Skeletal muscle tissue (tissue), 4 donors: ENCODE results near the gene BAIAP3. TPM values are rescaled to one million over a fixed set of nuclear protein-coding genes. Genes with fewer than 3 reads are reported as not detected.

Source experiments
- H3K27ac ChIP-seq: one replicate; pipeline ENCODE4 v1.7.0; 2013; ENCODE audit warnings: mild to moderate bottlenecking, low read depth, low read length, inconsistent platforms
- H3K27me3 ChIP-seq, 3 donors: one replicate each; pipeline ENCODE4 v1.7.0; 2013; ENCODE audit warnings: low read length in 3 of 3; ENCODE audit not compliant: control insufficient read depth in 3 of 3, insufficient read depth in 3 of 3
- H3K36me3 ChIP-seq, 3 donors: one replicate each; pipeline ENCODE4 v1.7.0; 2013; ENCODE audit warnings: low read length in 3 of 3; ENCODE audit not compliant: control insufficient read depth in 3 of 3, insufficient read depth in 3 of 3
- H3K4me1 ChIP-seq, 3 donors: one replicate each; pipeline ENCODE4 v1.7.0; 2013; ENCODE audit warnings: low read length in 3 of 3, mild to moderate bottlenecking in 3 of 3; ENCODE audit not compliant: control insufficient read depth in 3 of 3, insufficient read depth in 3 of 3
- H3K4me3 ChIP-seq, 3 donors: one replicate each; pipeline ENCODE4 v1.7.0; 2013; ENCODE audit warnings: low read length in 3 of 3
- H3K9ac ChIP-seq, 3 donors: one replicate each; pipeline ENCODE4 v1.7.0; 2013; ENCODE audit warnings: low read length in 3 of 3, mild to moderate bottlenecking in 3 of 3, moderate library complexity in 2 of 3, low read depth in 1 of 3
- H3K9me3 ChIP-seq, 3 donors: one replicate each; pipeline ENCODE4 v1.7.0; 2013; ENCODE audit warnings: low read length in 3 of 3; ENCODE audit not compliant: control insufficient read depth in 3 of 3
- total RNA-seq: library from RNA; depleted of rRNA; stranded (reverse); fragments of >200 nt; gene quantifications from one replicate; pipeline ENCODE4 v1.2.3, GENCODE V29; 2014
- donor health status: Osteomylitis.

BAIAP3 gene
- total RNA-seq, 1 donor from 2014 or later = 1.0 TPM

- Histone ChIP-seq H3K4me1 (peaks cover 5 to 23% (median 13%) of the 10 kb centered on the region in 3 donors), H3K4me3 (no peak overlapping the region), H3K36me3 (peaks cover 13 to 21% (median 20%) of the 10 kb centered on the region in 3 donors), H3K9ac (no peak overlapping the region), H3K9me3 (no peaks in the 10 kb centered on the region), H3K27ac (no peak overlapping the region), H3K27me3 (no peaks in the 10 kb centered on the region)
Measured at GRCh38 chr16:1345087-1345486, 11.6 kb downstream of the BAIAP3 start.

GRCh38 chr16:1345651-1346421, 12.4 kb downstream of the BAIAP3 start:
- Histone ChIP-seq H3K9ac (no peak overlapping the region), H3K9me3 (no peaks in the 10 kb centered on the region), H3K4me1 (peaks cover 12 to 30% (median 21%) of the 10 kb centered on the region in 3 donors), H3K4me3 (no peak overlapping the region), H3K27ac (no peak overlapping the region), H3K36me3 (peaks cover 17 to 25% (median 21%) of the 10 kb centered on the region in 3 donors), H3K27me3 (no peaks in the 10 kb centered on the region)

DNA sequence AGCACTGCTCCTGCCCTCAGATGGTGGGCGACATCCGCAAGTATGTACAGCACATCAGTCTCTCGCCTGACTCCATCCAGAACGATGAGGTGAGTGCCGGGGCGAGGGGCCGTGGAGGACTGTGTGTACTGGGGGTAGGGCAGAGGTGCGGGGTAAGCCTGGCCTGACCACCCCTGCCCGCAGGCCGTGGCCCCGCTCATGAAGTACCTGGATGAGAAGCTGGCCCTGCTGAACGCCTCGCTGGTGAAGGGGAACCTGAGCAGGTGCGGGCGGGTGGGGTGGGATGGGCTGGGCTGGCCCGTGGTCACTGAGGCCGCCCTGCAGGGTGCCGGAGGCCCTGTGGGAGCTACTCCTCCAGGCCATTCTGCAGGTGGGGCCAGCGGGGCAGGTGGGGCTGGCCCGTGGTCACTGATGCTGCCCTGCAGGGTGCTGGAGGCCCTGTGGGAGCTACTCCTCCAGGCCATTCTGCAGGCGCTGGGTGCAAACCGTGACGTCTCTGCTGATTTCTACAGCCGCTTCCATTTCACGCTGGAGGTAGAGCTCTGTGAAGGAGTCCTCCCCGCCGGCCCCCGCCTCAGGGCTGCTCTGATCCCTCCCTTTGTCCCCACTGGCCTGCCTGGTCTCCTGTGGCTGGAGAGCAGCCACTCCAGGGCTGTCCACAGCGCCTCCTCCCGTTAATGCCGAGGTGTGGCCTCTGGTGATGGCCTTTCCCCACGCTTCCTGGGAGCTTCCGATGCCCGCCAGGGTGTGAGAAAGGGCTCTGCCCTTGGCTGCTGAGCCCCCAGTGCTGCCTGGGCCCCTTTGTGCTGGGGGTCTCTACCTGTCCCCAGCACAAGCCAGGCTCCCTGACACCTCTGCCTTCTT, 13.2 kb downstream of the BAIAP3 start:
- peaks cover 17 to 36% (median 26%) of the 10 kb centered on the region in 3 donors for H3K4me1 ChIP-seq
- H3K27ac ChIP-seq = no peak overlapping the region

GRCh38 chr16:1347286-1347855, 13.9 kb downstream of the BAIAP3 start:
- Histone ChIP-seq H3K9ac (no peak overlapping the region), H3K27me3 (no peaks in the 10 kb centered on the region), H3K9me3 (no peaks in the 10 kb centered on the region), H3K4me3 (no peak overlapping the region), H3K36me3 (peaks cover 17 to 27% (median 21%) of the 10 kb centered on the region in 3 donors), H3K27ac (no peak overlapping the region), H3K4me1 (peaks cover 20 to 36% (median 24%) of the 10 kb centered on the region in 3 donors)

More for the DNA sequence above, 13.2 kb downstream of the BAIAP3 start:
- no peak overlapping the region for H3K9ac ChIP-seq
- no peaks in the 10 kb centered on the region for H3K27me3 ChIP-seq
- no peak overlapping the region for H3K4me3 ChIP-seq
- no peaks in the 10 kb centered on the region for H3K9me3 ChIP-seq
- H3K36me3 ChIP-seq = peaks cover 17 to 27% (median 21%) of the 10 kb centered on the region in 3 donors

- Histone ChIP-seq H3K27ac (no peak overlapping the region), H3K4me3 (no peak overlapping the region), H3K27me3 (no peaks in the 10 kb centered on the region), H3K36me3 (peaks cover 17 to 27% (median 21%) of the 10 kb centered on the region in 3 donors), H3K4me1 (peaks cover 25 to 37% (median 26%) of the 10 kb centered on the region in 3 donors), H3K9ac (no peak overlapping the region), H3K9me3 (no peaks in the 10 kb centered on the region)
Measured at GRCh38 chr16:1347962-1348361, 14.5 kb downstream of the BAIAP3 start.

DNA sequence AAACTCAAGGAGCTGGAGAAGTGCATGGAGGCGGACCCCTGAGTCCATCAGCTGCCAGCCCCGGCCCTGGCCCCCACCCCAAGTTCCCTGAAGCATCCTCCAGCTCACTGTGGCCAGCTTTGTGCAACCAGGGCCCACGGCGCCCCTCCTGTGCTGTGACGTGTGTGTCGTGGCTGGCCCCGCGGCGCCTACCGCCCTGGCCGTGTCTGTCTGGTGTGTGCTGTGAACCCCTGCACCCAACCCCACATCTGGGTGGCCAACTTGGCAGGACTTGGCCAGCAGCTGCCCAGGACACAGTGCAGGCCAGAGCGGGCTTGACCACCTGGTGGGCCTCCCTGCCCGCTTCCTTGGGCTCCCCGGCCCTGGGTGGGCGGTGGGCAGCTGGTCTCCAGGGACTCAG, 15.0 kb downstream of the BAIAP3 start:
- H3K4me1 ChIP-seq = peaks cover 29 to 37% (median 30%) of the 10 kb centered on the region in 3 donors
- H3K9ac ChIP-seq = no peak overlapping the region
- H3K27ac ChIP-seq = no peak overlapping the region
- no peaks in the 10 kb centered on the region for H3K9me3 ChIP-seq
- peaks cover 17 to 27% (median 21%) of the 10 kb centered on the region in 3 donors for H3K36me3 ChIP-seq
- H3K27me3 ChIP-seq = no peaks in the 10 kb centered on the region
- H3K4me3 ChIP-seq = no peak overlapping the region

DNA sequence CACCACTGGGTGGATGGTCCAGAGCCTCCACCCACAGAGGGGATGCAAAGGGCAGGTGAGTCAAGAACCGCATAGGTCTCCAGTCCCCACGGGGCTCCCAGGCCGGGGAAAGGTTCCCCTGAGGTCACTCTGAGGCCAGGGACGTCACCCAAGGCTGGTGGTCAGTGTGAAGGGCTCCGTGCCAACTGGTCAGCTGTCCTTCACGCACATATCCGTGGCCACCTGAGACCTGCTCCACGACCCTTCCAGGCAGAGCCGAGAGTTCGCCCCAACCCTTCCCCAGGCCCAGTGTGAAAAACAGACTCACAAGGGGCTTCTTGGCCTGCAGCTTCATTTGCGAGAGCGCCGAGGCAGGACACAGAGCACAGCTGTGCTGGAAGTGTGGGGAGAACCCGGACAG, 15.5 kb downstream of the BAIAP3 start:
- Histone ChIP-seq H3K27me3 (no peaks in the 10 kb centered on the region), H3K9ac (no peak overlapping the region), H3K4me1 (peaks cover 28 to 37% (median 30%) of the 10 kb centered on the region in 3 donors), H3K9me3 (no peaks in the 10 kb centered on the region), H3K4me3 (no peak overlapping the region), H3K36me3 (peaks cover 17 to 27% (median 21%) of the 10 kb centered on the region in 3 donors), H3K27ac (no peak overlapping the region)

DNA sequence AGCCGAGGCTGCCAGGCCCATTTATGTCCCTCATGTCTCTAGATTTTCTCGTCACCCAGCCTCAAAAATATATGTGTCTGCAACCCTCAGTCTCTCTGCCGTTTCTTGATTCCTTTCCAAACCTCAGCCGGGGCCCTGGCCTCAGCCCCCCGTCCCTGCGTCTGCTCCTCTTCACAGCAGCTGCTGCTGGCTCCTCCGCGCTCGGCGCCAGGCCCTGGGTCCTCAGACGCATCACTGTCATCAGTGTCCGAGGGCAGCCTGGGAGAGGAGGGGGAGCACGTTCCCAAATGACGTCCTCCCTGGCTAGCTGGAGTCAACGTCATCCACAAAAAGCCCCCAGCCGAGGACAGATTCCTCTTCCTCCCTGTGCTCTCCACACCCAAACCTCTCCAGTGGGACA, 15.9 kb downstream of the BAIAP3 start:
- Histone ChIP-seq H3K4me1 (peaks cover 28 to 34% (median 28%) of the 10 kb centered on the region in 3 donors), H3K9me3 (no peaks in the 10 kb centered on the region), H3K27me3 (no peaks in the 10 kb centered on the region), H3K4me3 (no peak overlapping the region), H3K36me3 (peaks cover 17 to 27% (median 21%) of the 10 kb centered on the region in 3 donors), H3K9ac (no peak overlapping the region), H3K27ac (no peak overlapping the region)

- Histone ChIP-seq H3K9me3 (no peaks in the 10 kb centered on the region), H3K27ac (no peak overlapping the region), H3K36me3 (peaks cover 17 to 27% (median 21%) of the 10 kb centered on the region in 3 donors), H3K9ac (no peak overlapping the region), H3K4me3 (no peak overlapping the region), H3K27me3 (no peaks in the 10 kb centered on the region), H3K4me1 (peaks cover 28 to 33% (median 28%) of the 10 kb centered on the region in 3 donors)
Measured at GRCh38 chr16:1349951-1350350, 16.5 kb downstream of the BAIAP3 start.
